Right ventricle myocardium inferior (tissue), 1 donor: ENCODE measurements around the gene ADAM20. TPM values are rescaled to one million over a fixed set of nuclear protein-coding genes. Genes with fewer than 3 reads are reported as not detected.
"Not testable (repeated sequence)": the region's sequence is repeated elsewhere in the genome, so short reads cannot be mapped to it uniquely, and the experiment has no call there.

Experiments
- ATAC-seq: fragments of 200-7000 bp; cut with Tn5 transposase; one replicate; pipeline ENCODE4 v1.9.1; 2020; ENCODE audit warnings: mild to moderate bottlenecking, moderate library complexity
- DNase-seq: peaks from one replicate; pipeline ENCODE4 v3.0.0; 2021; ENCODE audit errors: missing footprints
- intact Hi-C: fragments of 100-400 bp; cut with DNase I; formaldehyde crosslinking; loops from one replicate; pipeline ENCODE4 v1.11.0; 2022
- total RNA-seq: library from RNA; stranded (reverse); fragmentation: NEBNext Ultra II Directional; extraction: Animal tissue kit (Norgen Biotek cat#: 25700); gene quantifications from one replicate; pipeline ENCODE4 v1.2.1, GENCODE V29; 2021
- donor health status: DM: no; HTN: yes; CAD: no; lungs with severe emphysema.

ADAM20 gene
- total RNA-seq, 1 donor from 2014 or later: 0.35 TPM

DNA sequence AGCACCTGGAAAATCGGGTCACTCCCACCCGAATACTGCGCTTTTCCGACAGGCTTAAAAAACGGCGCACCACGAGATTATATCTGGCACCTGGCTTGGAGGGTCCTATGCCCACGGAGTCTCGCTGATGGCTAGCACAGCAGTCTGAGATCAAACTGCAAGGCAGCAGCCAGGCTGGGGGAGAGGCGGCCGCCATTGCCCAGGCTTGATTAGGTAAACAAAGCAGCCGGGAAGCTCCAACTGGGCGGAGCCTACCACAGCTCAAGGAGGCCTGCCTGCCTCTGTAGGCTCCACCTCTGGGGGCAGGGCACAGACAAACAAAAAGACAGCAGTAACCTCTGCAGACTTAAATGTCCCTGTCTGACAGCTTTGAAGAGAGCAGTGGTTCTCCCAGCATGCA lies 59.3 kb downstream of the ADAM20 start:
- ATAC-seq, intact Hi-C loops, DNase-seq: not testable (repeated sequence)

GRCh38 chr14:70473825-70474224 lies 61.0 kb downstream of the ADAM20 start:
- intact Hi-C loops: no loop called here
- DNase-seq: no peak
- ATAC-seq: no peak

Other genes starting within 250 kb of the ADAM20 start
- 40.3 TPM for gene COX16, start 175.3 kb downstream of the ADAM20 start, total RNA-seq
- 55.9 TPM for gene SYNJ2BP, start 117.9 kb downstream of the ADAM20 start, total RNA-seq
- 0.38 TPM for gene ADAM21, start 82.8 kb downstream of the ADAM20 start, total RNA-seq
- 16.7 TPM for gene MED6, start 65.7 kb upstream of the ADAM20 start, total RNA-seq
- gene TTC9, start 106.9 kb upstream of the ADAM20 start, total RNA-seq: 0.70 TPM